NCI-H187 treated with DMSO at 0.1 percent for 48 hours (cell line): ENCODE data around the gene LINC01488.

Experiments
- DNase-seq: peaks from one replicate; lab custom pipeline; 2025; lab: John Stamatoyannopoulos, UW

LINC01488 gene

GRCh38 chr11:69463995-69464960, 17.2 kb upstream of the LINC01488 start:
- DNase-seq = no peak

- no peak for DNase-seq
These were observed 16.0 kb upstream of the LINC01488 start for GRCh38 chr11:69465236-69466000.

- no peak for DNase-seq
These were observed 15.4 kb upstream of the LINC01488 start for GRCh38 chr11:69466039-69466438.

- DNase-seq = no peak
These were observed 14.3 kb upstream of the LINC01488 start for GRCh38 chr11:69467196-69467595.

GRCh38 chr11:69467646-69468045, 13.8 kb upstream of the LINC01488 start:
- no peak for DNase-seq

GRCh38 chr11:69468221-69468620, 13.2 kb upstream of the LINC01488 start:
- no peak for DNase-seq

- no peak for DNase-seq
These were observed 12.3 kb upstream of the LINC01488 start for GRCh38 chr11:69468911-69469885.

GRCh38 chr11:69470301-69470700, 11.2 kb upstream of the LINC01488 start:
- no peak for DNase-seq

GRCh38 chr11:69470793-69471728, 10.4 kb upstream of the LINC01488 start:
- DNase-seq = no peak

- no peak for DNase-seq
These were observed 9.5 kb upstream of the LINC01488 start for GRCh38 chr11:69471729-69472540.

- DNase-seq = no peak
These were observed 8.8 kb upstream of the LINC01488 start for GRCh38 chr11:69472541-69473275.

- no peak for DNase-seq
These were observed 8.1 kb upstream of the LINC01488 start for GRCh38 chr11:69473276-69473845.

- no peak for DNase-seq
These were observed 6.7 kb upstream of the LINC01488 start for GRCh38 chr11:69474736-69475135.

- DNase-seq = no peak
These were observed 6.2 kb upstream of the LINC01488 start for GRCh38 chr11:69475141-69475865.

- no peak for DNase-seq
These were observed 5.5 kb upstream of the LINC01488 start for GRCh38 chr11:69475866-69476471.

- DNase-seq = no peak
These were observed 4.9 kb upstream of the LINC01488 start for GRCh38 chr11:69476509-69476961.

- DNase-seq = no peak
These were observed 4.4 kb upstream of the LINC01488 start for GRCh38 chr11:69477086-69477485.
